ENCODE measurements around the gene KLK10.

Gene KLK10

GRCh38 chr19:51014242-51014641 is 5.3 kb downstream of the KLK10 start:
- no peak for TF ChIP-seq CTCF (IDR thresholded peaks at IDR 0.05; ENCODE audit: extremely low read depth, insufficient read depth, missing control alignments)
- in situ Hi-C loops (cut with MboI; ENCODE audit: low pct_unique_long_range_greater_than_20kb, low sequenced_read_pairs, unreplicated experiment) = no loop called here
- DNase-seq (ENCODE audit: low spot score) = no peak

- TF ChIP-seq CTCF (IDR thresholded peaks at IDR 0.05; ENCODE audit: extremely low read depth, insufficient read depth, missing control alignments) = no peak
- in situ Hi-C loops (cut with MboI; ENCODE audit: low pct_unique_long_range_greater_than_20kb, low sequenced_read_pairs, unreplicated experiment) = no loop called here
- DNase-seq (ENCODE audit: low spot score) = no peak
Measured at GRCh38 chr19:51012661-51013190, 6.8 kb downstream of the KLK10 start.

- TF ChIP-seq CTCF (IDR thresholded peaks at IDR 0.05; ENCODE audit: extremely low read depth, insufficient read depth, missing control alignments) = no peak
- in situ Hi-C loops (cut with MboI; ENCODE audit: low pct_unique_long_range_greater_than_20kb, low sequenced_read_pairs, unreplicated experiment) = no loop called here
Measured at GRCh38 chr19:51010066-51010795, 9.3 kb downstream of the KLK10 start.

GRCh38 chr19:51009061-51009891 is 10.2 kb downstream of the KLK10 start:
- in situ Hi-C loops (cut with MboI; ENCODE audit: low pct_unique_long_range_greater_than_20kb, low sequenced_read_pairs, unreplicated experiment) = no loop called here
- DNase-seq (ENCODE audit: low spot score) = no peak
- no peak for TF ChIP-seq CTCF (IDR thresholded peaks at IDR 0.05; ENCODE audit: extremely low read depth, insufficient read depth, missing control alignments)

More at GRCh38 chr19:51010066-51010795, 9.3 kb downstream of the KLK10 start:
- no peak for DNase-seq (ENCODE audit: low spot score)

GRCh38 chr19:51007488-51007887 is 12.0 kb downstream of the KLK10 start:
- TF ChIP-seq CTCF (IDR thresholded peaks at IDR 0.05; ENCODE audit: extremely low read depth, insufficient read depth, missing control alignments) = no peak
- no peak for DNase-seq (ENCODE audit: low spot score)
- in situ Hi-C loops (cut with MboI; ENCODE audit: low pct_unique_long_range_greater_than_20kb, low sequenced_read_pairs, unreplicated experiment) = no loop called here

- TF ChIP-seq CTCF (IDR thresholded peaks at IDR 0.05; ENCODE audit: extremely low read depth, insufficient read depth, missing control alignments) = no peak
- DNase-seq (ENCODE audit: low spot score) = no peak
- in situ Hi-C loops (cut with MboI; ENCODE audit: low pct_unique_long_range_greater_than_20kb, low sequenced_read_pairs, unreplicated experiment) = no loop called here
Measured at GRCh38 chr19:51006406-51006805, 13.1 kb downstream of the KLK10 start.

Data from GM13977 (cell line).